H9 (cell line): ENCODE data around the gene ANTXR2. TPM values are rescaled to one million over a fixed set of nuclear protein-coding genes. Genes with fewer than 3 reads are reported as not detected.

Source experiments
- DNase-seq: peaks from one replicate; pipeline ENCODE4 v3.0.0-alpha.2; 2017
- H2AFZ ChIP-seq: one replicate; pipeline ENCODE4 v1.6.1; 2013; ENCODE audit warnings: mild to moderate bottlenecking, low read length, control low read depth, moderate library complexity
- H2AK5ac ChIP-seq: 2 replicates; pipeline ENCODE4 v1.6.1; 2013; ENCODE audit warnings: low read length, control low read depth, mixed read lengths; ENCODE audit not compliant: insufficient read length
- H2BK120ac ChIP-seq: one replicate; pipeline ENCODE4 v1.6.1; 2013; ENCODE audit warnings: low read depth, mild to moderate bottlenecking, low read length, control low read depth, inconsistent platforms; ENCODE audit not compliant: poor library complexity, severe bottlenecking
- H2BK12ac ChIP-seq: 2 replicates; pipeline ENCODE4 v1.6.1; 2013; ENCODE audit warnings: low read length, control low read depth, mixed read lengths, low read depth; ENCODE audit not compliant: insufficient read length
- H2BK15ac ChIP-seq: 2 replicates; pipeline ENCODE4 v1.6.1; 2013; ENCODE audit warnings: low read depth, low read length, control low read depth
- H2BK20ac ChIP-seq: one replicate; pipeline ENCODE4 v1.6.1; 2013; ENCODE audit warnings: low read depth, mild to moderate bottlenecking, low read length, control low read depth, inconsistent platforms; ENCODE audit not compliant: poor library complexity, severe bottlenecking
- H2BK5ac ChIP-seq: 2 replicates; pipeline ENCODE4 v1.6.1; 2013; ENCODE audit warnings: low read length, control low read depth, mixed read lengths; ENCODE audit not compliant: insufficient read length
- H3K14ac ChIP-seq: 2 replicates; pipeline ENCODE4 v1.6.1; 2013; ENCODE audit warnings: low read length, control low read depth; ENCODE audit not compliant: insufficient read depth
- H3K18ac ChIP-seq: 2 replicates; pipeline ENCODE4 v1.6.1; 2013; ENCODE audit warnings: low read depth, mild to moderate bottlenecking, mixed read lengths, low read length, control low read depth; ENCODE audit not compliant: insufficient read length
- H3K23ac ChIP-seq: 2 replicates; pipeline ENCODE4 v1.6.1; 2013; ENCODE audit warnings: low read length, control low read depth, mixed read lengths, low read depth; ENCODE audit not compliant: insufficient read length
- H3K23me2 ChIP-seq: 2 replicates; pipeline ENCODE4 v1.6.1; 2013; ENCODE audit warnings: low read depth, mild to moderate bottlenecking, mixed read lengths, low read length, control low read depth; ENCODE audit not compliant: insufficient read length, poor library complexity, severe bottlenecking
- H3K27ac ChIP-seq: 2 replicates; pipeline ENCODE4 v1.5.1; 2013; ENCODE audit warnings: low read length, control low read depth, mixed read lengths, low read depth; ENCODE audit not compliant: insufficient read length
- H3K27me3 ChIP-seq: 2 replicates; pipeline ENCODE4 v1.6.1; 2013; ENCODE audit warnings: low read length, control low read depth, inconsistent platforms; ENCODE audit not compliant: insufficient read depth
- H3K4ac ChIP-seq: 2 replicates; pipeline ENCODE4 v1.6.1; 2013; ENCODE audit warnings: low read depth, mild to moderate bottlenecking, control low read depth, inconsistent platforms, low read length, moderate library complexity
- H3K4me1 ChIP-seq: 2 replicates; pipeline ENCODE4 v1.6.1; 2013; ENCODE audit warnings: low read length, control low read depth, inconsistent platforms; ENCODE audit not compliant: insufficient read depth
- H3K4me2 ChIP-seq: 2 replicates; pipeline ENCODE4 v1.6.1; 2013; ENCODE audit warnings: low read length, control low read depth, mixed read lengths; ENCODE audit not compliant: insufficient read length, insufficient read depth
- H3K56ac ChIP-seq: 2 replicates; pipeline ENCODE4 v1.6.1; 2013; ENCODE audit warnings: low read depth, mild to moderate bottlenecking, mixed read lengths, low read length, control low read depth; ENCODE audit not compliant: insufficient read length
- H3K79me1 ChIP-seq: 2 replicates; pipeline ENCODE4 v1.6.1; 2013; ENCODE audit warnings: low read depth, mild to moderate bottlenecking, moderate library complexity, low read length, control low read depth, inconsistent platforms; ENCODE audit not compliant: insufficient read depth, poor library complexity, severe bottlenecking
- H3K79me2 ChIP-seq: 2 replicates; pipeline ENCODE4 v1.6.1; 2013; ENCODE audit warnings: low read length, control low read depth, inconsistent platforms; ENCODE audit not compliant: insufficient read depth
- H3K9ac ChIP-seq: 2 replicates; pipeline ENCODE4 v1.6.1; 2013; ENCODE audit warnings: low read length, control low read depth, mixed read lengths; ENCODE audit not compliant: insufficient read length; ENCODE audit errors: extremely low read depth
- H3K9me3 ChIP-seq: one replicate; pipeline ENCODE4 v1.6.1; 2013; ENCODE audit warnings: low read depth, low read length, inconsistent platforms; ENCODE audit not compliant: control insufficient read depth
- H3T11ph ChIP-seq: one replicate; pipeline ENCODE4 v1.6.1; 2013; ENCODE audit warnings: mild to moderate bottlenecking, low read length, control low read depth, inconsistent platforms
- H4K20me1 ChIP-seq: one replicate; pipeline ENCODE4 v1.6.1; 2013; ENCODE audit not compliant: control insufficient read depth, insufficient read length, insufficient read depth
- H4K5ac ChIP-seq: 2 replicates; pipeline ENCODE4 v1.6.1; 2013; ENCODE audit warnings: low read depth, mild to moderate bottlenecking, mixed read lengths, low read length, control low read depth; ENCODE audit not compliant: insufficient read length
- H4K8ac ChIP-seq: replicated peaks from 2 replicates; pipeline ENCODE4 v1.6.1; 2013; ENCODE audit warnings: low read length, control low read depth, mixed read lengths, low read depth; ENCODE audit not compliant: insufficient read length
- H4K91ac ChIP-seq: 2 replicates; pipeline ENCODE4 v1.6.1; 2013; ENCODE audit warnings: low read depth, mild to moderate bottlenecking, moderate library complexity, mixed read lengths, low read length, control low read depth; ENCODE audit not compliant: insufficient read length
- H3K27ac Mint-ChIP-seq, 3 experiments: 2 replicates in 2 of 3; 3 replicates in 1 of 3; pipeline ENCODE4 v1.8.0; 2020 to 2021; ENCODE audit warnings: mixed read lengths in 3 of 3, mild to moderate bottlenecking in 1 of 3, moderate library complexity in 1 of 3
- H3K27me3 Mint-ChIP-seq: 2 replicates; pipeline ENCODE4 v1.8.0; 2021; ENCODE audit warnings: low read depth, mild to moderate bottlenecking, moderate library complexity, mixed read lengths
- H3K36me3 Mint-ChIP-seq, 3 experiments: 2 replicates in 2 of 3; 3 replicates in 1 of 3; pipeline ENCODE4 v1.8.0; 2020 to 2021; ENCODE audit warnings: low read depth in 3 of 3, mixed read lengths in 3 of 3; ENCODE audit not compliant: insufficient read depth in 1 of 3
- H3K4me1 Mint-ChIP-seq, 2 experiments: 2 replicates each; pipeline ENCODE4 v1.8.0; 2020; ENCODE audit warnings: mixed read lengths in 2 of 2
- H3K4me3 Mint-ChIP-seq, 2 experiments: 2 replicates in 1 of 2; 3 replicates in 1 of 2; pipeline ENCODE4 v1.8.0; 2020 to 2021; ENCODE audit warnings: mild to moderate bottlenecking in 2 of 2, mixed read lengths in 2 of 2, moderate library complexity in 1 of 2
- H3K9me3 Mint-ChIP-seq, 2 experiments: 2 replicates in 1 of 2; 3 replicates in 1 of 2; pipeline ENCODE4 v1.8.0; 2020; ENCODE audit warnings: mild to moderate bottlenecking in 2 of 2, mixed read lengths in 2 of 2, moderate library complexity in 1 of 2
- CTCF ChIP-seq: fragments of 200-600 bp; sonication (generic); conservative IDR thresholded peaks from 3 replicates; pipeline ENCODE4 v1.8.0; 2021; ENCODE audit warnings: antibody characterized with exemption, mild to moderate bottlenecking
- WGBS: extraction: QIAGEN DNeasy Blood & Tissue Kit; methylation state at CpG from one replicate; pipeline ENCODE4 v1.1.7; 2013; ENCODE audit warnings: missing lambda C conversion rate, low lambda C conversion rate, mixed read lengths; ENCODE audit not compliant: insufficient read length; ENCODE audit errors: extremely low coverage; 5-methylcytosine and 5-hydroxymethylcytosine counted together
- total RNA-seq: library from RNA; stranded (reverse); gene quantifications from 2 replicates; pipeline ENCODE4 v1.2.1, GENCODE V29; 2021

ANTXR2 gene
- total RNA-seq, 1 experiment from 2014 or later = 4.7 TPM

DNA sequence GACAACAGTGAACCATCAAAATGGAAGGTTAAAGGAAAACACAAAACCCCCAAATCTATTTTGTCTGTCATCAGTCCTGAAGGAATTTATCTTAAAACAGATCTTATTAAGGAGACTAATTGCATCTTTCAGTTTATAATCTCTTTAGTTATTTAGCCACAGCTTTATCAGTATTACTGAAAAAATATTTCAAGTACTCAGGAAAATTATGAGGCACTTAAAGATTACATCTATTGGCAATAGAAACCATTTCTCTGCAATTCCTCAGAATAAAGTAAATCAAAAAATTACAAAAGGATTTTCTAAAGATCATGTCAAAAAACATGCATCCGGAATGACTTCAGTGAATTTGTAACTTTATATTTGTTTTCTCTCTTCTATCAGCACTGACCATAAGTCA is 35.2 kb downstream of the ANTXR2 start:
- Histone ChIP-seq H2BK120ac (no peak overlapping the region), H3K56ac (no peak overlapping the region), H3K4me1 (no peaks in the 10 kb centered on the region), H3K27ac (no peak overlapping the region), H2AK5ac (no peak overlapping the region), H2BK20ac (no peak overlapping the region), H4K8ac (no peak overlapping the region), H3K14ac (no peak overlapping the region), H3K9me3 (no peaks in the 10 kb centered on the region), H3K4ac (no peak overlapping the region), H2BK5ac (no peak overlapping the region), H3K9ac (no peak overlapping the region), H3K27me3 (no peaks in the 10 kb centered on the region), H3K23me2 (no peaks in the 10 kb centered on the region), H2BK15ac (no peak overlapping the region), H3K79me1 (no peaks in the 10 kb centered on the region), H3K18ac (no peak overlapping the region), H3K23ac (no peak overlapping the region), H2BK12ac (no peak overlapping the region), H4K20me1 (no peaks in the 10 kb centered on the region), H4K5ac (no peak overlapping the region), H2AFZ (no peak overlapping the region), H3K4me2 (no peak overlapping the region), H4K91ac (no peak overlapping the region), H3T11ph (no peak overlapping the region), H3K79me2 (no peaks in the 10 kb centered on the region)
- Mint-ChIP-seq H3K4me1 (no peaks in the 10 kb centered on the region), H3K36me3 (no peaks in the 10 kb centered on the region), H3K27ac (no peak overlapping the region), H3K9me3 (no peaks in the 10 kb centered on the region), H3K4me3 (no peak overlapping the region), H3K27me3 (no peaks in the 10 kb centered on the region)
- no peak for DNase-seq
- TF ChIP-seq CTCF = no peak
- no CpG with 5 or more reads among the region's 1 CpG for WGBS
